ENCODE measurements around the gene NACC2. TPM values are rescaled to one million over a fixed set of nuclear protein-coding genes. Genes with fewer than 3 reads are reported as not detected.

Gene NACC2
- total RNA-seq, 4 donors from 2014 or later = 45.6 to 55.7 (median 49.8) TPM

DNA sequence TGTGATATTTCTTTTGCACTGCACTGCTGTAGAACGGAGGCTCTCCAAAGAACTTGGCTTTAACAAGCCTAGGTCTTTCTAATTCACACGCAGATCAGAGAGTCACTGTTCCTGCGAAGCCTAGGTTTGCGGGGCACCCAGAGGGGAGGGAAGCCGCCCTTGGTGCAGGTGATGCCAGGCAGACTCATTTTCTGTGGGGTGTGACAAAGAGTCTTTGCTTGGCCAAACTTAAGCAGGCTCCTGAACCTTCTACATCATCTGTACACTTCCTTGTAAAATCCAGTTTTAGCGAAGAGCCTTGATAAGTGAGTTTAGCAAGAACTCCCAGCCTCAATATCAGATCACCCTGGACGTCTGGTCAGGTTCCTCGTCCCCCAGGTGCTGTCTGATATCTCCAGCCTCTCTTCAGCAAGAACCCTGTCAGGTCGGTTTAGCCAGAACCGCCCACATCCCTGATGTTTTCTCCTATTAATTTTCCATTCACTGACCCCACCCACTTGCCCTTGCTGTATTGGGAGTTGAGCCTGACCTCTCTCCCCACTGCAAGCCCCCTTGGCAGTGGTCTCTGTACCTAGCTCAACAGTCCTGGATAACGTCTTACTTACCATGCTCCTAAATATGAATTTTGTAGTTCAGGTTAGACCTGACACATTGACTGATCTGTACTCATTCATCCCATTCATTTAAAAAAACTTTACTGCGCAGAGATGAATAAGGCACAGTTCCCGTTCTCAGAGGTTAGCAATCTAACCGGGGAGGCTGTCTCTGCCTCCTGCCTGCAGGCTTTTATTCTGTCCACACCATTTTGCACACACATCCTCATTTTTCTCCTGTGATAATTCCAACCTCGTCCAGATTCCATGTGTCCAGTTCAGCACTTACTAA is 133.0 kb downstream of the NACC2 start:
- DNase-seq (ENCODE audit: low spot score in 2 of 2) = no peak
- 31 to 33% methylated on average over 15 of the region's 15 CpGs for WGBS, 2 donors
- Histone ChIP-seq H3K36me3 (no peaks in the 10 kb centered on the region), H3K4me1 (peaks cover 0 to 34% (median 13%) of the 10 kb centered on the region in 4 donors), H3K4me3 (peak overlapping the region in 1 of 4 donors; percentile 99), H3K27ac (peak overlapping the region in 1 of 4 donors; percentile 35), H3K9me3 (no peaks in the 10 kb centered on the region), H3K27me3 (no peaks in the 10 kb centered on the region)
- TF ChIP-seq, protein P1, sequence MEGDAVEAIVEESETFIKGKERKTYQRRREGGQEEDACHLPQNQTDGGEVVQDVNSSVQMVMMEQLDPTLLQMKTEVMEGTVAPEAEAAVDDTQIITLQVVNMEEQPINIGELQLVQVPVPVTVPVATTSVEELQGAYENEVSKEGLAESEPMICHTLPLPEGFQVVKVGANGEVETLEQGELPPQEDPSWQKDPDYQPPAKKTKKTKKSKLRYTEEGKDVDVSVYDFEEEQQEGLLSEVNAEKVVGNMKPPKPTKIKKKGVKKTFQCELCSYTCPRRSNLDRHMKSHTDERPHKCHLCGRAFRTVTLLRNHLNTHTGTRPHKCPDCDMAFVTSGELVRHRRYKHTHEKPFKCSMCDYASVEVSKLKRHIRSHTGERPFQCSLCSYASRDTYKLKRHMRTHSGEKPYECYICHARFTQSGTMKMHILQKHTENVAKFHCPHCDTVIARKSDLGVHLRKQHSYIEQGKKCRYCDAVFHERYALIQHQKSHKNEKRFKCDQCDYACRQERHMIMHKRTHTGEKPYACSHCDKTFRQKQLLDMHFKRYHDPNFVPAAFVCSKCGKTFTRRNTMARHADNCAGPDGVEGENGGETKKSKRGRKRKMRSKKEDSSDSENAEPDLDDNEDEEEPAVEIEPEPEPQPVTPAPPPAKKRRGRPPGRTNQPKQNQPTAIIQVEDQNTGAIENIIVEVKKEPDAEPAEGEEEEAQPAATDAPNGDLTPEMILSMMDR (IDR thresholded peaks at IDR 0.05) = no peak
- TF ChIP-seq POLR2A (IDR thresholded peaks at IDR 0.05) (no peak), EP300 (IDR thresholded peaks at IDR 0.05) (no peak)

DNA sequence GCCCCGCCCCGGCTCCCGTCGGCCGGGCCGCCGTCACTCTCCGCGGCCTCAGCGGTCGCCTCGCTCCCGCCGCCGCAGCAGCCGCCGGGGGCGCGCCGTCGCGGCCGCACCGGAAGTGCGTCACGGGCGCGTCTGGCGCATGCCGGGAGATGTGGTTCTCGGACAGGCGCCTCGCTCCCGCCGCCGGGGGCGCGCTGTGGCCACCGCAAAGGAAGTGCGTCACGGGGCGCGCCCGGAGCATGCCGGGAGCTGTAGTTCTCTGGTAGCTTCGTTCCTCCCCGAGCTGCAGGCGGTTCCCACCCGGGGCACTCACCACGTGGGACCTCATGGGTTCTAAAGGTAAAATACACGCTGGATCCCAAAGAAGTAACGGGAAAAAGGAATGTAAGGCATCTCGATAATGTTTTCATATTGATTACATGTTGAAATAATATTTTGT is 133.8 kb downstream of the NACC2 start, which contains the start of gene UBAC1:
Gene UBAC1, minus strand, starts transcription at position 97 of the 439 bp plus-strand sequence. CDS start 211 bp downstream, outside the sequence.
- DNase-seq (ENCODE audit: low spot score in 2 of 2) = peak; percentile 87 to 91
- Histone ChIP-seq H3K27me3 (no peaks in the 10 kb centered on the region), H3K36me3 (no peaks in the 10 kb centered on the region), H3K9me3 (no peaks in the 10 kb centered on the region), H3K27ac (peak within 1 kb of the TSS; percentile 68 to 95 (median 86)), H3K4me3 (peak within 1 kb of the TSS; percentile 56 to 99 (median 88)), H3K4me1 (peaks cover 0 to 34% (median 13%) of the 10 kb centered on the region in 4 donors)
- 0% methylated on average over 15 to 21 of the region's 53 CpGs for whole genome bisulfite sequencing, 2 donors
- TF ChIP-seq POLR2A (IDR thresholded peaks at IDR 0.05) (no peak), EP300 (IDR thresholded peaks at IDR 0.05) (peak; percentile 51 to 85)
- TF ChIP-seq, protein P1 (IDR thresholded peaks at IDR 0.05) = peak; percentile 25 to 84 (median 57)

DNA sequence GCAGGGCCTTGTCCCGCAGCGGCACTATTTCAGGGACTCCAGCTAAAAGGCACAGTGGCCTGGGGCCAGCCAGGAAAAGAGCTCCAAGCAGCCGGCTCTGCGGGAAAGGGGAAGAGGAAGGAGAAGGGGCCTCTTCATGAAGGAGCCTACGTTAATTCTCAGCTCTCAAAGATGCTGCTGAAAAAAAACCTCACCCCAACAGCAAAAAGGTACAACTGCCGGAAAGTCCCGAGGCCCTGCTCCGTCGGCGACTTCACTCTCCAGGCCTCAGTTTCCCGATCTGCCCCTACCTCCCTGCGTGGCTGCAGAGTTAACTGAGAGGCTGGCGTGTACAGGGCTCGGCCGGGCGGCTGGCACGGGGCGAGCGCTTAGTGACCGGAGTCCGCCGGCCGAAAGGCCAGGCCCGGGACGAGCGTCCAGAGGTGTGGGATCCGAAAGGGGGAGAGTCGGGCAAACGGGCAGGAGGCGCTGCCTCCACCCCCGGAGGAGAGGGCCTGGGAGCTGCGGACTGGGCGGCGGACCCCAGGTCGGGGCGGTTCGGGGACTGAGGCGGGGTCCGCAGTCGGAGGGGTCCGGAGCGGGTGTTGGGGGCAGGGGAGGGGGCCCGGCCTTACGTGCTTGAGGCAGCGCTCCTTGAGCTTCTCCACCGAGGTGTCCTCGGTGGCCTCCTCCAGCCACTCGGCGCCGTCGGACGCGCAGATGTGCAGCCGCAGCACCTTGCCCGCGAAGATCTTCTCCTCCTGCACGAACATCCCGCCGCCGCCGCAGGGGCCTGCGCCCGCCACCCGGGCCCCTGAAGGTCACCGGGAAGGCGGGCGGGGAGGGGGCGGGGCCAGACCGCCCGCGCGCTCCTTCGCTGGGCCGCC is 134.4 kb downstream of the NACC2 start:
- H3K4me3 ChIP-seq = peak overlapping the region; percentile 56 to 99 (median 88)
- 0 to 1% methylated on average over 13 to 45 of the region's 74 CpGs for WGBS, 2 donors
- H3K36me3 ChIP-seq = no peaks in the 10 kb centered on the region
- peak in 1 of 2 donors; percentile 23 for DNase-seq (ENCODE audit: low spot score in 2 of 2)
- no peak for TF ChIP-seq POLR2A (IDR thresholded peaks at IDR 0.05)
- no peak for TF ChIP-seq EP300 (IDR thresholded peaks at IDR 0.05)
- TF ChIP-seq, protein P1 (IDR thresholded peaks at IDR 0.05) = no peak
- H3K27ac ChIP-seq = peak overlapping the region; percentile 68 to 95 (median 86)
- H3K9me3 ChIP-seq = no peaks in the 10 kb centered on the region
- no peaks in the 10 kb centered on the region for H3K27me3 ChIP-seq
- peaks cover 0 to 34% (median 13%) of the 10 kb centered on the region in 4 donors for H3K4me1 ChIP-seq

DNA sequence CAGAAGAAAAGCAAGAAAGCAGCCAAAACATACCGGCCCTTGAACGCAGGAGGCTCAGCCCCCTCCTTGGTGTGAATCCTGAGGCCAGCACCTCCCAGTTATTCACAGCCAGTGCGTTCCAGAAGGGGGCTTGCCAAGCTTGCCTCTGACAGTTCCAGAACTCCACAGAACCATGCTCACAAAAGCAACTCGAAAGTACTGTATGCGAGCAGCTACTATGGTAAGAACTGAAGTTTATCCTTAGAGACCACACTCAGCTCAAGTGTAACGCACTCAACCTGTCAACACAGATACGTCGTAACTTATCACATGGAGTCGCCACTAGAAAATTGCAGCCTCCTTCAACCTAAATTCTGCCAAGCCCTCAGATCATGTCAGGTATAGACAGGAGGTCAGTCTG is 135.3 kb downstream of the NACC2 start:
- Histone ChIP-seq H3K4me3 (peak overlapping the region in 3 of 4 donors; percentile 84 to 99 (median 93)), H3K27me3 (no peaks in the 10 kb centered on the region), H3K27ac (peak overlapping the region in 3 of 4 donors; percentile 79 to 95 (median 92)), H3K9me3 (no peaks in the 10 kb centered on the region), H3K4me1 (peaks cover 0 to 34% (median 13%) of the 10 kb centered on the region in 4 donors), H3K36me3 (peaks cover 0 to 4% (median 0%) of the 10 kb centered on the region in 3 donors)
- 39 to 55% methylated on average over 9 of the region's 9 CpGs for WGBS, 2 donors
- TF ChIP-seq, protein P1 (IDR thresholded peaks at IDR 0.05) = no peak
- no peak for TF ChIP-seq POLR2A (IDR thresholded peaks at IDR 0.05)
- TF ChIP-seq EP300 (IDR thresholded peaks at IDR 0.05) = no peak
- no peak for DNase-seq (ENCODE audit: low spot score in 2 of 2)
